ENCODE data around the gene CDKN2B.

Gene CDKN2B

DNA sequence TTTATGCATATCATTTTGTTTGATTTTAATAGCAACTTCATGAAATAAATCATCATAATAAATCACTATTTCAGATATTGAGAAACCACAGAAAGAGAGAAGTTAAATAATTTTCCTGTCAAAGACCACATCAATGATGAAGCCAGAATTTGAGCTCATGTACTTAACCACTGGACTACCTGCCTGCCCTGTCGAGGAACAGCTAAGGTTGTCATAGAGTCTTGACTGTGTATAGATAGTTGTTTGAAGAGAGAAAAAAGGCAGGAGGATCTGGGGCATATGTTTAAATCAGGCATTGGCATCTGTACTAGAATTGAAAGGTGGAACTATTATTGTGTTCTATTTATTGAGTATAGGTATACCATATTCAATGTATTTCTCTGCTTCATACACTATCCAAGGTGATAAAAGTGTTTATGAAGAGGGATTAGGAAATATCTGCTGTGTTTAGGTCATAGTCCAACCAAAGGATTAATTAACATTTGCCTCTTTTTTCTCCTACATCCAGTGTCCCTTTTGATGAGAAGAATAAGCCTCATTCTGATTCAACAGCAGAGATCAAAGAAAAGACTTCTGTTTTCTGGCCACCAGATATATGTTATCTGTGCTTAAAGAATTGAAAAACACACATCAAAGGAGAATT is 37.3 kb upstream of the CDKN2B start:
- TF ChIP-seq, protein P1, sequence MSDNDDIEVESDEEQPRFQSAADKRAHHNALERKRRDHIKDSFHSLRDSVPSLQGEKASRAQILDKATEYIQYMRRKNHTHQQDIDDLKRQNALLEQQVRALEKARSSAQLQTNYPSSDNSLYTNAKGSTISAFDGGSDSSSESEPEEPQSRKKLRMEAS (IDR thresholded peaks at IDR 0.05; ENCODE audit: low read depth, low read length) = no peak
- TF ChIP-seq CTCF (IDR thresholded peaks at IDR 0.05; ENCODE audit: low read depth, low read length) = no peak
- no peak overlapping the region for H3K4me3 ChIP-seq (ENCODE audit: low read depth, low read length)
- no peak for DNase-seq (ENCODE audit: low read depth)

DNA sequence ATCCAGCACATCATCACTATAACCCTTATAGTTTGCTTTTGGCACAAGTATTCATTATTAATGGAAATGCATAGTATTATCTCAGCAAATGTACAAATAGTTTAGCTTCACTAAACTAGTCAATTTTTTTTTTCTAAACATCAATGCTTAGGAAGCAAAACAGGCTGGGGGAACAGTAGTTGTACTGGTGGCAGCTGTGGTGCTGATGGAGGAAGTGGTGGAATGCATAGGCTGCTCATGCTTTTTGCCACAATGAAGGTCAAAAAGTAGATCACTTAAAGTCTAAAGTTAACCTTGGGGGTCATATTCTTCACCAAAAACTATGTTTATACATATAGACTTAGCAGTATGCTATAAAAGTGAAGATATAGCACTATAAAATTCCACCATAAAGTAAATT is 36.3 kb upstream of the CDKN2B start:
- no peak for TF ChIP-seq CTCF (IDR thresholded peaks at IDR 0.05; ENCODE audit: low read depth, low read length)
- TF ChIP-seq, protein P1 (IDR thresholded peaks at IDR 0.05; ENCODE audit: low read depth, low read length) = no peak
- no peak for TF ChIP-seq MYC (IDR thresholded peaks at IDR 0.05; ENCODE audit: low read depth, low read length)
- TF ChIP-seq POLR2A (IDR thresholded peaks at IDR 0.05; ENCODE audit: extremely low read depth, insufficient read length) = no peak
- DNase-seq (ENCODE audit: low read depth) = no peak
- H3K4me3 ChIP-seq (ENCODE audit: low read depth, low read length) = no peak overlapping the region

GRCh38 chr9:22044583-22044982 is 35.5 kb upstream of the CDKN2B start:
- DNase-seq (ENCODE audit: low read depth) = no peak
- no peak overlapping the region for H3K4me3 ChIP-seq (ENCODE audit: low read depth, low read length)
- no peak for TF ChIP-seq MYC (IDR thresholded peaks at IDR 0.05; ENCODE audit: low read depth, low read length)
- TF ChIP-seq CTCF (IDR thresholded peaks at IDR 0.05; ENCODE audit: low read depth, low read length) = no peak
- TF ChIP-seq, protein P1 (IDR thresholded peaks at IDR 0.05; ENCODE audit: low read depth, low read length) = no peak
- no peak for TF ChIP-seq POLR2A (IDR thresholded peaks at IDR 0.05; ENCODE audit: extremely low read depth, insufficient read length)

DNA sequence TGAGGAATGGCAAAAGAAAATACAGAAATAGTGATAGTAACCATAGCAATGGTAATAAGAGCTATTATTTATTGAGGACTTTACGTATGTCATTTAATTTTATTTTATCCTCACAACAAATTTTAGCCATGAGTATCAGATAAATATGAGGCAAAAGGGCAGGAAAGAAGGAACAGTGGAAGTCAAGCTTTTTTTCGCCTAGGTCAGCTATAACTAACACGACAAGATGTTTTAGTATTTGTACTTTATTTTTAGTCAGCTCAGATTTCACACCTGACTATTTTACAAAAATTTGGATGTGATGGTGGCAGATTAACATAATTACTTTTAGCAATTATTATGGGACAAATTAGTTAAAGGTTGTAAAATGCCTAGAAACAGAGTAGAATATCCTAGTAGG is 34.8 kb upstream of the CDKN2B start:
- TF ChIP-seq MYC (IDR thresholded peaks at IDR 0.05; ENCODE audit: low read depth, low read length) (no peak), POLR2A (IDR thresholded peaks at IDR 0.05; ENCODE audit: extremely low read depth, insufficient read length) (no peak), CTCF (IDR thresholded peaks at IDR 0.05; ENCODE audit: low read depth, low read length) (no peak)
- TF ChIP-seq, protein P1 (IDR thresholded peaks at IDR 0.05; ENCODE audit: low read depth, low read length) = no peak
- no peak overlapping the region for H3K4me3 ChIP-seq (ENCODE audit: low read depth, low read length)
- DNase-seq (ENCODE audit: low read depth) = no peak

GRCh38 chr9:22041775-22042174 is 32.7 kb upstream of the CDKN2B start:
- no peak overlapping the region for H3K4me3 ChIP-seq (ENCODE audit: low read depth, low read length)
- TF ChIP-seq CTCF (IDR thresholded peaks at IDR 0.05; ENCODE audit: low read depth, low read length) (no peak), POLR2A (IDR thresholded peaks at IDR 0.05; ENCODE audit: extremely low read depth, insufficient read length) (no peak), MYC (IDR thresholded peaks at IDR 0.05; ENCODE audit: low read depth, low read length) (no peak)
- TF ChIP-seq, protein P1 (IDR thresholded peaks at IDR 0.05; ENCODE audit: low read depth, low read length) = no peak
- no peak for DNase-seq (ENCODE audit: low read depth)
